IPS DF 4.7 (cell line): ENCODE data around the gene LAMB4.

Source experiments
- DNase-seq: peaks from one replicate; pipeline ENCODE4 v3.0.0-alpha.2; 2013; ENCODE audit warnings: low spot score; ENCODE audit errors: extremely low read depth

The LAMB4 gene

GRCh38 chr7:108079648-108080591 is 50.2 kb downstream of the LAMB4 start:
- DNase-seq: no peak

- no peak for DNase-seq
Measured at GRCh38 chr7:108079276-108079647, 50.9 kb downstream of the LAMB4 start.

GRCh38 chr7:108078691-108079090 is 51.5 kb downstream of the LAMB4 start:
- no peak for DNase-seq

GRCh38 chr7:108078211-108078673 is 51.9 kb downstream of the LAMB4 start:
- DNase-seq: no peak

GRCh38 chr7:108077709-108078108 is 52.5 kb downstream of the LAMB4 start:
- DNase-seq: no peak

- no peak for DNase-seq
Measured at GRCh38 chr7:108076156-108076555, 54.0 kb downstream of the LAMB4 start.

GRCh38 chr7:108073305-108074070 is 56.7 kb downstream of the LAMB4 start:
- no peak for DNase-seq

- DNase-seq: no peak
Measured at GRCh38 chr7:108072739-108073138, 57.4 kb downstream of the LAMB4 start.

- no peak for DNase-seq
Measured at GRCh38 chr7:108072116-108072515, 58.0 kb downstream of the LAMB4 start.

- DNase-seq: no peak
Measured at GRCh38 chr7:108071551-108071950, 58.6 kb downstream of the LAMB4 start.

- no peak for DNase-seq
Measured at GRCh38 chr7:108069646-108070045, 60.5 kb downstream of the LAMB4 start.

- DNase-seq: no peak
Measured at GRCh38 chr7:108067844-108068243, 62.3 kb downstream of the LAMB4 start.

- no peak for DNase-seq
Measured at GRCh38 chr7:108066486-108066885, 63.7 kb downstream of the LAMB4 start.

- no peak for DNase-seq
Measured at GRCh38 chr7:108063520-108063933, 66.6 kb downstream of the LAMB4 start.

- no peak for DNase-seq
Measured at GRCh38 chr7:108062250-108063014, 67.7 kb downstream of the LAMB4 start.

- no peak for DNase-seq
Measured at GRCh38 chr7:108059526-108059925, 70.6 kb downstream of the LAMB4 start.

GRCh38 chr7:108057951-108058481 is 72.1 kb downstream of the LAMB4 start:
- no peak for DNase-seq

GRCh38 chr7:108055611-108056021 is 74.5 kb downstream of the LAMB4 start:
- no peak for DNase-seq

GRCh38 chr7:108054537-108054936 is 75.6 kb downstream of the LAMB4 start:
- DNase-seq: no peak

- no peak for DNase-seq
Measured at GRCh38 chr7:108053250-108053649, 76.9 kb downstream of the LAMB4 start.

GRCh38 chr7:108051454-108051853 is 78.7 kb downstream of the LAMB4 start:
- no peak for DNase-seq
